CD4-positive, alpha-beta T cell (primary cell): Measurements from ENCODE around the gene ARL8A. TPM values are rescaled to one million over a fixed set of nuclear protein-coding genes. Genes with fewer than 3 reads are reported as not detected.

Experiments used
- ATAC-seq: fragments of 200-7000 bp; cut with Tn5 transposase; one replicate; pipeline ENCODE4 v1.10.0; 2022; ENCODE audit warnings: mild to moderate bottlenecking; ENCODE audit not compliant: poor library complexity
- CTCF ChIA-PET: fragments of 350-600 bp; sonication (Branson Sonifier 250); formaldehyde crosslinking; loops from one replicate; lab custom pipeline; 2021; ENCODE audit warnings: antibody characterized with exemption, inconsistent platforms; lab: Charles Lee
- POLR2A ChIA-PET: fragments of 350-600 bp; sonication (Branson Sonifier 250); formaldehyde crosslinking; loops from one replicate; lab custom pipeline; 2021; ENCODE audit warnings: antibody characterized with exemption, inconsistent platforms; lab: Charles Lee
- DNase-seq, 14 experiments: peaks; one replicate each; pipeline ENCODE4 v3.0.0-alpha.2; 2013 to 2020; ENCODE audit warnings: mixed read lengths in 2 of 14
- H3K27ac ChIP-seq, 2 donors: one replicate each; pipeline versions ENCODE4 v1.5.1 to v1.7.0; 2013; ENCODE audit warnings: low read length in 2 of 2, low read depth in 1 of 2, mild to moderate bottlenecking in 1 of 2
- H3K27me3 ChIP-seq, 2 experiments: 1 replicate in 1 of 2; 2 replicates in 1 of 2; pipeline versions ENCODE4 v1.6.1 to v1.7.0; 2013; ENCODE audit warnings: low read length in 2 of 2, control low read depth in 1 of 2, mild to moderate bottlenecking in 1 of 2, moderate library complexity in 1 of 2; ENCODE audit not compliant: insufficient read depth in 2 of 2, control insufficient read depth in 1 of 2
- H3K36me3 ChIP-seq: one replicate; pipeline ENCODE4 v1.6.1; 2013; ENCODE audit warnings: low read length, control low read depth; ENCODE audit not compliant: insufficient read depth
- H3K4me1 ChIP-seq: one replicate; pipeline ENCODE4 v1.6.1; 2013; ENCODE audit warnings: low read length, control low read depth; ENCODE audit not compliant: insufficient read depth
- H3K4me3 ChIP-seq: one replicate; pipeline ENCODE4 v1.5.1; 2013; ENCODE audit warnings: mild to moderate bottlenecking, low read length, moderate library complexity
- H3K9me3 ChIP-seq, 2 experiments: 1 replicate in 1 of 2; 2 replicates in 1 of 2; pipeline versions ENCODE4 v1.6.1 to v1.7.0; 2013; ENCODE audit warnings: low read length in 2 of 2, mild to moderate bottlenecking in 2 of 2, control low read depth in 1 of 2, moderate library complexity in 1 of 2; ENCODE audit not compliant: control insufficient read depth in 1 of 2, insufficient read depth in 1 of 2
- H3K27ac Mint-ChIP-seq: one replicate; pipeline ENCODE4 v1.8.0; 2020; ENCODE audit warnings: mixed read lengths
- H3K27me3 Mint-ChIP-seq: one replicate; pipeline ENCODE4 v1.8.0; 2021; ENCODE audit warnings: mixed read lengths
- H3K36me3 Mint-ChIP-seq: one replicate; pipeline ENCODE4 v1.8.0; 2021; ENCODE audit warnings: low read depth, mixed read lengths
- H3K4me1 Mint-ChIP-seq: one replicate; pipeline ENCODE4 v1.8.0; 2021; ENCODE audit warnings: low read depth, mixed read lengths
- H3K4me3 Mint-ChIP-seq: one replicate; pipeline ENCODE4 v1.8.0; 2020; ENCODE audit warnings: mild to moderate bottlenecking, mixed read lengths
- H3K9me3 Mint-ChIP-seq: one replicate; pipeline ENCODE4 v1.8.0; 2020; ENCODE audit warnings: mixed read lengths
- CTCF ChIP-seq: fragments of 200-600 bp; IDR thresholded peaks from one replicate; pipeline ENCODE4 v1.8.0; 2022; ENCODE audit warnings: antibody characterized with exemption, mild to moderate bottlenecking
- intact Hi-C, 2 experiments: fragments of 100-400 bp; cut with DNase I in 1 of 2; cut with micrococcal nuclease in 1 of 2; formaldehyde crosslinking; loops; one replicate each; pipeline versions ENCODE4 v1.15.1 to v1.9.0; 2023 to 2025; cut with DNase I, micrococcal nuclease
- total RNA-seq, 174 experiments: library from RNA in 2 of 174; stranded (reverse) in 2 of 174; gene quantifications; one replicate each; pipeline ENCODE4 v1.2.3 and lab custom pipeline; 2021 to 2026

The ARL8A gene
- total RNA-seq, 2 experiments from 2014 or later: 73.5 to 73.8 TPM

- intact Hi-C loops: loop anchor here in 1 of 2 experiments (5.0 to 10.0 kb wide), 3 partner anchors 322 to 995 kb away; partner anchors contain the start of genes IPO9, RABIF and TMEM9
- no peaks in the 10 kb centered on the region for H3K27me3 ChIP-seq
- H3K4me1 ChIP-seq: peaks cover 26% of the 10 kb centered on the region
- no peak overlapping the region for H3K4me3 ChIP-seq
- Mint-ChIP-seq H3K9me3 (no peaks in the 10 kb centered on the region), H3K27ac (no peak overlapping the region), H3K4me1 (peaks cover 20% of the 10 kb centered on the region), H3K4me3 (no peak overlapping the region), H3K27me3 (no peaks in the 10 kb centered on the region), H3K36me3 (peaks cover 76% of the 10 kb centered on the region)
- ChIA-PET POLR2A (no interaction called here), CTCF (no interaction called here)
- peaks cover 78% of the 10 kb centered on the region for H3K36me3 ChIP-seq
- H3K9me3 ChIP-seq: no peaks in the 10 kb centered on the region
- H3K27ac ChIP-seq: no peak overlapping the region
- no peak for DNase-seq
- no peak for TF ChIP-seq CTCF
- no peak for ATAC-seq
Measured at GRCh38 chr1:202149566-202149965, 5.0 kb upstream of the ARL8A start.

- H3K4me3 ChIP-seq: no peak overlapping the region
- Mint-ChIP-seq H3K27me3 (no peaks in the 10 kb centered on the region), H3K9me3 (no peaks in the 10 kb centered on the region), H3K36me3 (peaks cover 70% of the 10 kb centered on the region), H3K4me1 (peaks cover 22% of the 10 kb centered on the region), H3K4me3 (no peak overlapping the region), H3K27ac (peak overlapping the region; percentile 68)
- DNase-seq (no peak), ATAC-seq (no peak)
- no peaks in the 10 kb centered on the region for H3K27me3 ChIP-seq
- CTCF ChIA-PET: interaction anchor here (0.8 kb wide), 1 partner anchor 12 kb away, joined by 3 read pairs; the partner anchor contains the start of gene PTPN7
- peaks cover 66% of the 10 kb centered on the region for H3K36me3 ChIP-seq
- no peak overlapping the region for H3K27ac ChIP-seq
- H3K9me3 ChIP-seq: no peaks in the 10 kb centered on the region
- intact Hi-C loops: loop anchor here in 1 of 2 experiments (5.0 to 10.0 kb wide), 3 partner anchors 321 to 994 kb away; partner anchors contain the start of genes IPO9, RABIF and TMEM9
- TF ChIP-seq CTCF: no peak
- POLR2A ChIA-PET: interaction anchor here (6.4 kb wide), 1 partner anchor 13 kb away, joined by 66 read pairs; the partner anchor contains the start of gene PTPN7
- H3K4me1 ChIP-seq: peaks cover 18% of the 10 kb centered on the region
Measured at GRCh38 chr1:202148391-202148790, 3.9 kb upstream of the ARL8A start.

GRCh38 chr1:202146993-202147392 is 2.5 kb upstream of the ARL8A start:
- CTCF ChIA-PET: interaction anchor here (2.2 to 4.0 kb wide), 2 partner anchors 8 to 13 kb away, joined by 8 to 15 read pairs; partner anchors contain the start of gene PTPN7
- Mint-ChIP-seq H3K27ac (no peak overlapping the region), H3K4me3 (no peak overlapping the region), H3K27me3 (no peaks in the 10 kb centered on the region), H3K36me3 (peaks cover 60% of the 10 kb centered on the region), H3K4me1 (peaks cover 36% of the 10 kb centered on the region), H3K9me3 (no peaks in the 10 kb centered on the region)
- Histone ChIP-seq H3K27ac (no peak overlapping the region), H3K4me3 (no peak overlapping the region), H3K9me3 (no peaks in the 10 kb centered on the region), H3K4me1 (peaks cover 30% of the 10 kb centered on the region), H3K27me3 (no peaks in the 10 kb centered on the region), H3K36me3 (peaks cover 58% of the 10 kb centered on the region)
- POLR2A ChIA-PET: interaction anchor here (1.3 to 6.4 kb wide), 2 partner anchors 9 to 14 kb away, joined by 4 to 66 read pairs; partner anchors contain the start of gene PTPN7
- ATAC-seq (no peak), DNase-seq (no peak)
- no peak for TF ChIP-seq CTCF
- intact Hi-C loops: loop anchor here in 1 of 2 experiments (5.0 to 10.0 kb wide), 3 partner anchors 320 to 992 kb away; partner anchors contain the start of genes IPO9, RABIF and TMEM9
